Measurements from ENCODE around the gene RFESD.
A peak's percentile ranks its signal among the peaks of the same experiment; 100 is the strongest.
"Not testable (repeated sequence)": the region's sequence is repeated elsewhere in the genome, so short reads cannot be mapped to it uniquely, and the experiment has no call there.

The RFESD gene

GRCh38 chr5:95669540-95669939 is 23.0 kb downstream of the RFESD start:
- Mint-ChIP-seq H3K9me3 (no peaks in the 10 kb centered on the region), H3K27me3 (peaks cover 19% of the 10 kb centered on the region), H3K4me3 (no peak overlapping the region), H3K4me1 (no peaks in the 10 kb centered on the region), H3K27ac (peak overlapping the region in 1 of 2 donors; percentile 27)
- ATAC-seq (no peak), DNase-seq (no peak)

GRCh38 chr5:95669985-95670384 is 23.4 kb downstream of the RFESD start:
- no peak overlapping the region for H3K27ac Mint-ChIP-seq
- H3K4me3 Mint-ChIP-seq: no peak overlapping the region
- H3K27me3 Mint-ChIP-seq: peaks cover 19% of the 10 kb centered on the region
- H3K4me1 Mint-ChIP-seq: no peaks in the 10 kb centered on the region
- no peak for ATAC-seq
- DNase-seq: no peak
- H3K9me3 Mint-ChIP-seq: no peaks in the 10 kb centered on the region

GRCh38 chr5:95670568-95670967 is 24.0 kb downstream of the RFESD start:
- H3K4me1 Mint-ChIP-seq: no peaks in the 10 kb centered on the region
- peaks cover 19% of the 10 kb centered on the region for H3K27me3 Mint-ChIP-seq
- H3K27ac Mint-ChIP-seq: no peak overlapping the region
- ATAC-seq (no peak), DNase-seq (no peak)
- no peak overlapping the region for H3K4me3 Mint-ChIP-seq
- no peaks in the 10 kb centered on the region for H3K9me3 Mint-ChIP-seq

GRCh38 chr5:95671826-95672225 is 25.2 kb downstream of the RFESD start:
- ATAC-seq (no peak), DNase-seq (no peak)
- Mint-ChIP-seq H3K4me1 (no peaks in the 10 kb centered on the region), H3K27me3 (peaks cover 26% of the 10 kb centered on the region), H3K27ac (no peak overlapping the region), H3K4me3 (no peak overlapping the region), H3K9me3 (no peaks in the 10 kb centered on the region)

- DNase-seq (no peak), ATAC-seq (no peak)
- H3K9me3 Mint-ChIP-seq: no peaks in the 10 kb centered on the region
- no peak overlapping the region for H3K27ac Mint-ChIP-seq
- H3K4me1 Mint-ChIP-seq: no peaks in the 10 kb centered on the region
- H3K27me3 Mint-ChIP-seq: peaks cover 32% of the 10 kb centered on the region
- H3K4me3 Mint-ChIP-seq: no peak overlapping the region
These were observed 26.1 kb downstream of the RFESD start for GRCh38 chr5:95672641-95673040.

- Mint-ChIP-seq H3K4me3 (no peak overlapping the region), H3K27me3 (peaks cover 32% of the 10 kb centered on the region), H3K4me1 (no peaks in the 10 kb centered on the region), H3K27ac (no peak overlapping the region), H3K9me3 (no peaks in the 10 kb centered on the region)
- no peak for ATAC-seq
- DNase-seq: no peak
These were observed 26.5 kb downstream of the RFESD start for GRCh38 chr5:95673081-95673480.

- Mint-ChIP-seq H3K4me3 (no peak within 1 kb of the TSS), H3K4me1 (no peaks in the 10 kb centered on the region), H3K9me3 (no peaks in the 10 kb centered on the region), H3K27ac (no peak within 1 kb of the TSS), H3K27me3 (peaks cover 31% of the 10 kb centered on the region)
- DNase-seq (no peak), ATAC-seq (no peak)
These were observed 36.3 kb downstream of the RFESD start, which contains the start of gene SPATA9 for GRCh38 chr5:95682891-95683290. TSS of gene SPATA9 (minus strand) at chr5:95682991. CDS start at chr5:95682854, 137 bp downstream.

GRCh38 chr5:95684361-95684760 is 37.8 kb downstream of the RFESD start:
- no peak for DNase-seq
- ATAC-seq: no peak
- Mint-ChIP-seq H3K4me1 (no peaks in the 10 kb centered on the region), H3K4me3 (no peak overlapping the region), H3K27me3 (peaks cover 31% of the 10 kb centered on the region), H3K27ac (peak overlapping the region in 1 of 2 donors; percentile 68), H3K9me3 (peaks cover 0 to 4% of the 10 kb centered on the region in 2 donors)

- Mint-ChIP-seq H3K27me3 (peaks cover 19% of the 10 kb centered on the region), H3K4me1 (no peaks in the 10 kb centered on the region), H3K4me3 (no peak overlapping the region), H3K9me3 (peaks cover 0 to 5% of the 10 kb centered on the region in 2 donors), H3K27ac (no peak overlapping the region)
- no peak for ATAC-seq
- no peak for DNase-seq
These were observed 40.1 kb downstream of the RFESD start for GRCh38 chr5:95686651-95687050.

GRCh38 chr5:95689680-95690079 is 43.1 kb downstream of the RFESD start:
- Mint-ChIP-seq H3K9me3 (peaks cover 0 to 5% of the 10 kb centered on the region in 2 donors), H3K4me1 (no peaks in the 10 kb centered on the region), H3K4me3 (no peak overlapping the region), H3K27ac (no peak overlapping the region), H3K27me3 (no peaks in the 10 kb centered on the region)
- DNase-seq: no peak
- ATAC-seq: no peak

GRCh38 chr5:95690333-95690732 is 43.8 kb downstream of the RFESD start:
- Mint-ChIP-seq H3K9me3 (peaks cover 0 to 5% of the 10 kb centered on the region in 2 donors), H3K27me3 (no peaks in the 10 kb centered on the region), H3K27ac (no peak overlapping the region), H3K4me1 (no peaks in the 10 kb centered on the region), H3K4me3 (no peak overlapping the region)
- DNase-seq (no peak), ATAC-seq (no peak)

- no peak overlapping the region for H3K4me3 Mint-ChIP-seq
- no peaks in the 10 kb centered on the region for H3K9me3 Mint-ChIP-seq
- no peak overlapping the region for H3K27ac Mint-ChIP-seq
- H3K4me1 Mint-ChIP-seq: no peaks in the 10 kb centered on the region
- peaks cover 32% of the 10 kb centered on the region for H3K27me3 Mint-ChIP-seq
- no peak for ATAC-seq
- no peak for DNase-seq
These were observed 51.5 kb downstream of the RFESD start for GRCh38 chr5:95697781-95698681.

GRCh38 chr5:95699337-95699736 is 52.8 kb downstream of the RFESD start:
- no peak for ATAC-seq
- H3K4me1 Mint-ChIP-seq: no peaks in the 10 kb centered on the region
- no peak overlapping the region for H3K27ac Mint-ChIP-seq
- no peaks in the 10 kb centered on the region for H3K9me3 Mint-ChIP-seq
- peaks cover 32% of the 10 kb centered on the region for H3K27me3 Mint-ChIP-seq
- no peak for DNase-seq
- H3K4me3 Mint-ChIP-seq: no peak overlapping the region

GRCh38 chr5:95701074-95701473 is 54.5 kb downstream of the RFESD start:
- DNase-seq: no peak
- no peaks in the 10 kb centered on the region for H3K9me3 Mint-ChIP-seq
- no peak overlapping the region for H3K4me3 Mint-ChIP-seq
- H3K4me1 Mint-ChIP-seq: no peaks in the 10 kb centered on the region
- no peak for ATAC-seq
- peaks cover 32% of the 10 kb centered on the region for H3K27me3 Mint-ChIP-seq
- no peak overlapping the region for H3K27ac Mint-ChIP-seq

GRCh38 chr5:95704150-95704549 is 57.6 kb downstream of the RFESD start:
- no peak for DNase-seq
- H3K4me3 Mint-ChIP-seq: no peak overlapping the region
- ATAC-seq: no peak
- peaks cover 11% of the 10 kb centered on the region for H3K27me3 Mint-ChIP-seq
- H3K9me3 Mint-ChIP-seq: no peaks in the 10 kb centered on the region
- no peak overlapping the region for H3K27ac Mint-ChIP-seq
- no peaks in the 10 kb centered on the region for H3K4me1 Mint-ChIP-seq

- not testable (repeated sequence) for H3K27ac Mint-ChIP-seq, ATAC-seq, DNase-seq, H3K9me3 Mint-ChIP-seq, H3K27me3 Mint-ChIP-seq, H3K4me1 Mint-ChIP-seq, H3K4me3 Mint-ChIP-seq
These were observed 59.6 kb downstream of the RFESD start for GRCh38 chr5:95706196-95706595.

GRCh38 chr5:95707055-95707454 is 60.5 kb downstream of the RFESD start:
- Mint-ChIP-seq H3K9me3 (no peaks in the 10 kb centered on the region), H3K27ac (no peak overlapping the region), H3K27me3 (no peaks in the 10 kb centered on the region), H3K4me3 (no peak overlapping the region), H3K4me1 (peaks cover under 1% of the 10 kb centered on the region)
- ATAC-seq (no peak), DNase-seq (no peak)
